ENCODE measurements around the gene RXRB.

RXRB gene

DNA sequence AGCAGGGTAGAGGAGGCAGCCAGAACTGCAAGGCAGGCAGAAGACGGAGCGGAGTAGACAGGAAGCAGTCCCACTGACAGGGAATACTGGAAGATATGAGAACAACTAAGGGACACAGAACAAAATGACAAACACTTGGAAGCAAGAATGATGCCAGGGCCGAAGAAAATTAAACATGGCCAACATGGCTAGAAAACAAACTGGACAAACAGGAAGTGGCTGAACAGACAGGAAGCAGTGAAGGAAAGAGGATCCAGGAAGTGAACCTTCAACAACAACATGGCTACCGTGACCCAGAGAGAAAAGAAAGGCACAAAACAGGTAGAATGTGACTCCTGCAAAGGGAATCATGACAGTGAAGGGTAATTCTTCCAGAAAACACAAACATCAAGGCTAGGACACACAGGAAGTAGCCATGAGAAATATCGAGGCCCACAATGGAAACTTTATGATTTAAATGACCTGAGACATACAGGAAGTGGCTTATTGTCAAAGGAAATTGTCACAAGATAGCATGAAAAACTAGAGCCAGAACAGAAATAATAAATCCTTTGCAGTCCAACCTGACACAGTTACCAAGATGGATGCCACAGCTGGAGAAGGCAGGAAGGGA lies 17.3 kb downstream of the RXRB start:
- H3K4me3 Mint-ChIP-seq = peak overlapping the region; percentile 9
- H3K36me3 Mint-ChIP-seq (ENCODE audit: low read depth) = peaks cover 17% of the 10 kb centered on the region

DNA sequence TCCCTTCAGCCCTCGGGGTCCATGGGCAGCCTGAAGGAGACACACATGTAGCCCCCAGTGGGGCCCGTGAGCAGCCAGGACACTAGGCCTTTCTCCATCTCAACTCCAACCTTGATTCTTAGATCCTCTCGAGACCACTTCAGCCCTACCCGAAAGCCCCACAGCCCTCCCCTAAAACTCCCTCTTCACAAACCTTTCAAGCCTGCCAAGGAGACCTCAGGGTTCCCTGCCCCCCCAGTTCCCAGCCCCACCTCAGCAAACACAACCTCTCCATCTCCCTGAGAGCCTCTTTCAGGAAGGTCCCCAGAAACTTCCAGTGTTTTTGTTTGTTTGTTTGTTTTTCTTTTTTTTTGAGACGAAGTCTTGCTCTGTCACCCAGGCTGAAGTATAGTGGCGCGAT lies 19.3 kb downstream of the RXRB start:
- H3K27me3 Mint-ChIP-seq = no peaks in the 10 kb centered on the region
- H3K9me3 Mint-ChIP-seq = peaks cover 14% of the 10 kb centered on the region
- H3K27ac Mint-ChIP-seq = no peak overlapping the region
- DNase-seq = no peak
- H3K4me3 Mint-ChIP-seq = no peak overlapping the region
- H3K4me1 Mint-ChIP-seq (ENCODE audit: low read depth) = peaks cover 22% of the 10 kb centered on the region
- H3K36me3 Mint-ChIP-seq (ENCODE audit: low read depth) = peaks cover 17% of the 10 kb centered on the region

More for the DNA sequence above, 17.3 kb downstream of the RXRB start:
- peaks cover 24% of the 10 kb centered on the region for H3K4me1 Mint-ChIP-seq (ENCODE audit: low read depth)
- DNase-seq = no peak
- H3K27ac Mint-ChIP-seq = peak overlapping the region; percentile 94
- H3K9me3 Mint-ChIP-seq = peaks cover 14% of the 10 kb centered on the region
- H3K27me3 Mint-ChIP-seq = peaks cover 4% of the 10 kb centered on the region

DNA sequence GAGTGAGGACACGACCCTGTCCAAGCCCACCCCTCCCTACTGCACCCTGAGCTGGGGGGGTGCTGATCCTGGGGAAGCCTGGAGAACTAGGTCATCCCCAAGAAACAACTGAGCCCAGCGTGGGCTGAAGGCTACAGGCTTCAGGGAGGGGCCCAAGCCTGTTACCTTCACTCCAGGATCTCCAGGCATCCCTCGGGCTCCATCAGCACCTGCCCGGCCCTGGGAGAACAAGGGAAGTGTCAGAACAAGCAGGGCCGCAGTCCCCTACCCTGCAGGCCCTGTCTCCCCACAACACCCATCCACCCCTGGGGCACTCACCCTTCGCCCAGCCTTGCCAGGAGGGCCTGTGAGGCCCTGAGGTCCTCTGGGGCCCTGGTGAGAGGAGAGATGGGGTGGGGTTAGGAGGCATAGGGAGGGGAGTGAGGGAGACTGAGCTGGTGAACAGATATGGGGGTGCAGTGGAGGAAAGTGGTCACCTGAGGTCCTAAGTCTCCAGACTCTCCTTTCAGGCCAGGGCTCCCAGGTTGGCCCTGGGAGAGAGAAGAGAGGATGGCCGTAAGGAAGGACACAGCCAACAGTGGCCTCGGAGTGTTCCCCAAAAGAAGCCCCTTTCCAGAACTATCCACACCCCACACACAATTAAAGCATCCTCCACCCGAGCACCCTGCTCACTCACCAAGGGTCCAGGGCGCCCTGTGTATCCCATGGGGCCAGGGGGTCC lies 21.6 kb downstream of the RXRB start:
- Mint-ChIP-seq H3K36me3 (ENCODE audit: low read depth) (peaks cover 14% of the 10 kb centered on the region), H3K27ac (no peak overlapping the region), H3K4me3 (no peak overlapping the region), H3K27me3 (no peaks in the 10 kb centered on the region), H3K4me1 (ENCODE audit: low read depth) (peaks cover 14% of the 10 kb centered on the region), H3K9me3 (peaks cover 14% of the 10 kb centered on the region)
- DNase-seq = no peak

DNA sequence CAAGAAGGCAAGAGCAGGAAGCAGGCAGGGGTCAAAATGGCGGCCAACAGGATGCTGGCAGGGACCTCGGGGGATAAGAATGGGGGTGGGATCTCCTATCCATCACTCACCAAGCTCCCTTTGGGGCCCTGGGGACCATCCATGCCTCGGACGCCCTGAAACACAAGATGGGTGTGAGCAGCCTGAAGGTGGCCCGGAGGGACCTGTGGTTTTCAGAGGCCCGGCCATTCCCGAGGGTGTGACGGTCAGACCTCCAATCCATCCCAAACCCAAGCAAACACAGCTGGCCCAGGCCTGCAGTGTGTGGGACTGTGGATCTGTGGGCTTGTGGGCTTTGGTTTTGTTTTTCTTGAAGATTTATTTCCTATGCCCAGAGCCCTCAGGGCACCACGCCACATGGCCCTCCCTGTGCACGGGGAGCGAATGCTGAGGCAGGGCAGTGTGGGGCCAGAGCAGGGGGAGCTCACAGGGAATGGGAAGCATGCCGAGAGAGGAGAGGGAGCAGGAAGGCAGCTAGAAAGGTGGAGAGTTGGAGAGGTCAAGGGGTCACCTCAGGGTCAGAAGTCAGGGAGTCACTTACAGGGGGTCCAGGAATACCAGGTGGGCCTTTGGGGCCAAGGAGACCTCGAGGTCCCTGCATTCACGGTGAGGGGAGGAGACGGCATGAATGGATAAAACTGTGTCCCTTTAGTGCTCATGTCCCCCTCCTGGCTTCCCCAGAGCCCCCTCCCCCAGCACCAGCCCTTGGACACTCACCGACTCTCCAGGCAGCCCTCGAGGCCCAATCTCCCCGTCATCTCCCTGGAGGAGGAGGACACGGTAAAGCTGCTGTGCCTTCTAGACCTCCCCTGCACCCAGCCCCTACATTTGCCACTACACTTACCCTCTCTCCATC lies 22.7 kb downstream of the RXRB start:
- no peak overlapping the region for H3K27ac Mint-ChIP-seq
- DNase-seq = no peak
- H3K4me3 Mint-ChIP-seq = no peak overlapping the region
- H3K4me1 Mint-ChIP-seq (ENCODE audit: low read depth) = peaks cover 2% of the 10 kb centered on the region
- H3K36me3 Mint-ChIP-seq (ENCODE audit: low read depth) = peaks cover 3% of the 10 kb centered on the region
- peaks cover 3% of the 10 kb centered on the region for H3K9me3 Mint-ChIP-seq
- H3K27me3 Mint-ChIP-seq = peaks cover 4% of the 10 kb centered on the region

DNA sequence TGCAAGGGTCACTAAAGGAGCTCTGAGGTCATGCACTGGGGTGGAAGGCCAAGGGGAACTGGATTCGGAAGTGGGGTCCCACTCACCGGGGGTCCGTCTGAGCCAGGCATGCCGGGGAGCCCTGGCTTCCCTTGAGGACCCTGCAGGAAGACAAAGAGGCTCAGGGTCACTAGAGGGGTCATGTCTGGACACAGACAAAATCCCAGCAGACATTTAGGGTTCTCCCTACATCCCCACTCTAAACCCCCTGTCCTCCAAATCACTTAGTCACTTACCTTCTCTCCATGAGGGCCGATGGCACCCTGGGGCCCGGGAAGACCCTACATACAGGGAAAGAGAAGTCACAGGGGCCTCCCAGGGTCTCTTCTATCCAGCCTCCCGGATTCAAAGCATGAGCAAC lies 23.6 kb downstream of the RXRB start:
- Mint-ChIP-seq H3K27me3 (peaks cover 8% of the 10 kb centered on the region), H3K4me1 (ENCODE audit: low read depth) (no peaks in the 10 kb centered on the region), H3K36me3 (ENCODE audit: low read depth) (no peaks in the 10 kb centered on the region), H3K9me3 (no peaks in the 10 kb centered on the region), H3K27ac (no peak overlapping the region), H3K4me3 (no peak overlapping the region)
- DNase-seq = no peak

DNA sequence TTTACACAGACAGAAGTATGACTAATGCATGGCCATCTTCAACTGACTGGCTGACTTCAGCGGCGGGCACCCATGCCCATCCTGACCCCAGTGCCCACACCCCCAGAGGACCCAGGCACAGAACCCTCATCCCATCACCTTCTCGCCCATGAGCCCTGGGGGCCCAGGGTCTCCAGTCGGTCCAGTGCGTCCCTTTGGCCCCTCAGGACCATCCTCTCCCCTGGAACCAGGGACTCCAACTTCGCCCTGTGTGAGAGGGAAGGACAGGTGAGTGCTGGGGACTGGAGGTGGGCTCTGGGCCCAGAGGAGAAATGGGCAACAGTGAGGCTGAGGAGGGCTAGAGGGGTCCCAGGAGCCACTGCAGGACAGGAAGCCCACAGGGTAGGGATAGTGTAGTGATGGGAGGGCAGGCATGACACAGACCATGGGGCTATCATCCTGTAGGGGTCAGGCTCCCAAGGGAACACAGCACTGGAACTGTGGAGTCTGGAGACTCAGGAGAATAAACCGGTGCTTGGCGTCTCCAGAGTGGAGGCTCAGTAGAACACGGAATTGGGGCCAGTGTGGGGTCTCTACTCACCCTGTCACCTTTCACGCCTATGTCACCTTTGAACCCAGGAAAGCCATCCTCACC lies 24.9 kb downstream of the RXRB start:
- H3K4me3 Mint-ChIP-seq = no peak overlapping the region
- H3K27ac Mint-ChIP-seq = no peak overlapping the region
- H3K36me3 Mint-ChIP-seq (ENCODE audit: low read depth) = no peaks in the 10 kb centered on the region
- H3K9me3 Mint-ChIP-seq = no peaks in the 10 kb centered on the region
- no peak for DNase-seq
- peaks cover 8% of the 10 kb centered on the region for H3K27me3 Mint-ChIP-seq
- H3K4me1 Mint-ChIP-seq (ENCODE audit: low read depth) = no peaks in the 10 kb centered on the region

DNA sequence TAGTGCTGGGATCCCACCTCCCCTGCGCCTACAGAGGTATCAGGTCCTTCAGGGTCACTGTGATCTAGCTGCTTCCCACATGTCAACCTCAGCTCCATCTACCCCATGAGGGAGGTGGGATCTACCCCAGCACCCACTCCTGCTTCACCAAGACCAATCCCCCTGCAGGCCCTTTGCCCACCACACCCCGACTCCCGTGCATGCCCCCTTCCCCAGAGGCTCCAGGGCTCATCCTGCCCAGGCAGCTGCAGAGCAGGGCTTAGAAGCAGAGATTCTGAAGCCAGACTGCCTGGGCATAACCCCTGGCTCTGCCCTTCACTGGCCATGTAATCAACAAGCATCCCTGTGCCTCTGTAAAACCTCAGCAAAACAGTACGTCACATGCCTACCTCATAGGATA lies 25.7 kb downstream of the RXRB start:
- Mint-ChIP-seq H3K4me3 (no peak overlapping the region), H3K27ac (no peak overlapping the region), H3K36me3 (ENCODE audit: low read depth) (no peaks in the 10 kb centered on the region), H3K4me1 (ENCODE audit: low read depth) (no peaks in the 10 kb centered on the region), H3K9me3 (no peaks in the 10 kb centered on the region), H3K27me3 (peaks cover 8% of the 10 kb centered on the region)
- DNase-seq = no peak

DNA sequence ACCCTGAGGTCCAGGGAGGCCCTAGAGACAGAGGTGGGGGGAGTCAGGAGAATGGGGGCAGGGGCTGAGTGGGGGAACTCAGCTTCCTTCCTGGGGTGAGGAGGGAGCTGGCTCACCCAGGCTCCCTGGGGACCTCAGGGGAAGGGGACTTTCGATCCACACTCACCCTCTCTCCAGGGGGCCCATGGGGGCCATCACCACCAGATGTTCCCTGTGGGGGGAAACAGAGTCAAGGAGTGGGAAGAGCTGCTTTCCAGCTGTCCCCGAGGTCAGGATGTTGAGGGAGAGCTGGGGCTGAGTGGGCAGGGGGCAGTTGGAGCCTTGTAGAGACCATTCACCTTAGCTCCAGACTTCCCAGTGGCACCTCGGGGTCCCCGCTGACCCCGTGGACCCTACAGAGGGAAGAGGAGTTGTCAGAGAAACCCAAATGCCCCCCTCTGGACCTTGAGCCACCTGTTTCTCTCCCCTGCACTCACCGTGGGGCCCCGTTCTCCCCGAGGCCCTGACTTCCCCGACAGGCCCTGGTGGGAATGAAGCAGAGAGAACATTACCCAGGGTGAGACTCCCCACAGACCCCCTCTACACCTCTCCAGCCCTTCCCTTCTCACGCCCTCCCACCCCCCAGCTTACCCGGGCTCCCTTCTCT lies 26.8 kb downstream of the RXRB start:
- no peaks in the 10 kb centered on the region for H3K9me3 Mint-ChIP-seq
- no peaks in the 10 kb centered on the region for H3K4me1 Mint-ChIP-seq (ENCODE audit: low read depth)
- H3K4me3 Mint-ChIP-seq = no peak overlapping the region
- peaks cover 8% of the 10 kb centered on the region for H3K27me3 Mint-ChIP-seq
- H3K36me3 Mint-ChIP-seq (ENCODE audit: low read depth) = no peaks in the 10 kb centered on the region
- no peak for DNase-seq
- no peak overlapping the region for H3K27ac Mint-ChIP-seq

DNA sequence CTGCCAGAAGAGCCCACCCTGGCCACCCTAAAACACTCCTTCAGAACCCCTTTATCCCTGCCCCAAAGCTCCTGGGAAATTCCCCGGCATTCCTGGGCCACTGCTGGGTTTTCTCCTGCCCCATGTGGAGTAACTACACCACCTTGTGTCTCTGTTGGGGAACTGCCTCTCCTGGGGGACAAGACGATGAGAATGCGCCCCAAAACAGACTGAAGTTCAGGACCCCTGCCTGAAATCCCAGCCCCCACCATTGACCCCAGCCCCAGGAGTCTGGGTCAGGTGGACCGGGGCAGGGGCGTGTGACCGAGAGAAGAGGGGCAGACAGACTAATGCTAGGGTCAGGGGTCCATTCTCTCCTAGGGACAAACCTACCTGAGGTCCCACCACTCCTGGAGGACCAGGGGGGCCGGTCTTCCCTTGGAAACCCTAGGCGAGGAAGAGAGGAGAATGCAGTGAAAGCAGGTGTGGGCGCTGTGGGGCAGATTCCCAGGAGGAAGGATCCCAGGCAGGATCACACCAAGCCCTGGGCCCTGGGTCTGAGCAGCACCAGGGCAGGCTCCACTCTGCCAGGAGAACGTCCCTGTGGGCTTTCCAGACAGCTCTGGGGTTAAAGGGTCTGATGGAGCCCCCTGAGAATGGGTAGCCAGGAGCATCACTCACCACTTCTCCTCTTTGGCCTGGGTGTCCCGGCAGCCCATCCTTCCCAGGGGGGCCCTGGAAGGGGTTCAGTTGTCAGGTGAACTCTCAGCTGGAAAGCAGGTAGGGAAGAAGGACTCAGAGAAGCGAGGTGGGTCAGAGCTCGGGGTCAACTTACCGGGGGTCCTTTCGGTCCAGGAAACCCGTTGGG lies 27.6 kb downstream of the RXRB start:
- Mint-ChIP-seq H3K27ac (no peak overlapping the region), H3K27me3 (peaks cover 8% of the 10 kb centered on the region), H3K9me3 (no peaks in the 10 kb centered on the region), H3K4me1 (ENCODE audit: low read depth) (no peaks in the 10 kb centered on the region), H3K4me3 (no peak overlapping the region), H3K36me3 (ENCODE audit: low read depth) (no peaks in the 10 kb centered on the region)
- no peak for DNase-seq

DNA sequence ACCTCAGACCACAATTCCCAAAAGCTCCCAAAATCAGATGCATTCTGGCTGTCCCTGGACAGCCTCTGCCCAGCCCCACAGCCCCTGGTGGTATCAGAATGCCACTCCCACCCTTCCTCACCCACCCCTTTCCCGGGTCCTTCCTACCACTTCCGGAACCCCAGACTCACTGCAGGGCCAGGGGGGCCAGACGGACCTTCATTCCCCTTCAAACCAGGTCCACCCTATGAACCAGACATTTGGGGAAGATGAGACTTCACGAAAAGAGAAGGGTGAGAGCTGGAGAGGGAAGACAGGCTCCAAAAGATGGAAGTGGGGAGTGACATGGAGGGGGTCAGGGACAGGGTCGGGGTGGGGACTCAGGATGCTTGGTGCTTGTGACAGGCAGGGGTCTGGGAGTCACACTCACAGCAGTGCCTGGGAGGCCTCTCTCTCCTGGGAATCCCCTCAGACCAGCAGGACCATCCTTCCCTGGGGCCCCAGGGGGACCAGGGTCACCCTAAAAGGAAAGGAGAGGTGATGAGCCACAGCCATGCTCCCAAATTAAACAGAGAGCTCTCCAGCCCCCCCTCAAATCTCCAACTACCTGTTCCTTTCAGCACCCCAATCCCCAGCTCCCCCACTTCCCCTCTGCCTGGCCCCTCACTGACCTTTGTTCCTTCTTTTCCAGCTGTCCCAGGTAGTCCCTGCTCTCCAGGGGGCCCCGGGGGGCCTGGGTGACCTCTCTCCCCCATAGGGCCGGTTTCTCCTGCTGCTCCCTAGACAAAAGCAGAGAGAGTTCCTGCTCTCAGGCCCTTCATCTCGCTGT lies 28.4 kb downstream of the RXRB start:
- Mint-ChIP-seq H3K4me3 (no peak overlapping the region), H3K27ac (no peak overlapping the region), H3K4me1 (ENCODE audit: low read depth) (no peaks in the 10 kb centered on the region), H3K9me3 (no peaks in the 10 kb centered on the region), H3K27me3 (peaks cover 8% of the 10 kb centered on the region), H3K36me3 (ENCODE audit: low read depth) (no peaks in the 10 kb centered on the region)
- no peak for DNase-seq

DNA sequence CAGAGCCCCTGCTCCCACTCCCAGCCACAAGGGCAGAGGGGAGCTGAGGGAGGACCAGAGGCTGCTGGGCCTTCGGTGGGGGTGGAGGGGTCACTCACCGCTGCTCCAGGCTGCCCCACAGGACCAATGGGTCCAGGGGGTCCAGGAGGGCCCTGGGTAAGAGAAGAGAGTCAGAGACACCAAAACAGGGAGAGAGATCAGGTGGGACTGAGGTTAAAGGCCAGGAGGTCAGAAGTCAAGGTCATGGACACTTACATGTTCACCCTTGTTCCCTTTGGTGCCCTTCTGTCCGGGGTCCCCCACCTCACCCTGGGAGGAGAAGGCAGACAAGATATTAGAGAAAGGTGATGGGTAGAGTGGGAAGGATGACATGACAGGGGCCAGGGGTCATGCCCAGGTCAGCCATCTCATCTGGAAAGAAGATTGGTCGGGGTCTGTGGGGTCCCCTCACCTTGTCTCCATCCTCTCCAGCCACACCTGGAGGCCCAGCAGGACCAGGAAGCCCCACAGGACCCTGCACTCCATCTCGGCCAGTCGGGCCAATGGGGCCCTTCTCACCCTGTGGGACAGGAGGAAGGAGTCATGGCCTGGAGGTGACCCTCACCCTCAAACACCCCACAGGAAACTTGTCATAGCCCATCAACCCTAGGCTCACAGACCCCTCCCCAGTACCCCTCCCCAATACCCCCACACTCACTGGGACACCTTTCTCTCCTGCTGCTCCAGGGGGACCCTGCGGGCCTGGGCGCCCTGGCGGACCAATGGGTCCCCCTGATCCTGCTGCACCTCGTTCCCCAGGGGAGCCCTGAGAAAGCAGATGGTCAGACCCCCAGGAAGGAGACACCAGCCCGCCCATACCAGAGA lies 29.2 kb downstream of the RXRB start:
- DNase-seq = no peak
- H3K4me1 Mint-ChIP-seq (ENCODE audit: low read depth) = no peaks in the 10 kb centered on the region
- H3K4me3 Mint-ChIP-seq = no peak overlapping the region
- no peaks in the 10 kb centered on the region for H3K36me3 Mint-ChIP-seq (ENCODE audit: low read depth)
- no peaks in the 10 kb centered on the region for H3K9me3 Mint-ChIP-seq
- no peak overlapping the region for H3K27ac Mint-ChIP-seq
- H3K27me3 Mint-ChIP-seq = peaks cover 8% of the 10 kb centered on the region

Data from activated T-cell treated with anti-CD3 and anti-CD28 coated beads, Interleukin-2, amount 50 U/mL, for 24 hours (primary cell).